DND-41 (cell line): Measurements from ENCODE around the gene PIP5KL1.
A peak's percentile ranks its signal among the peaks of the same experiment; 100 is the strongest.

Source experiments
- ATAC-seq: fragments of 200-7000 bp; cut with Tn5 transposase; 3 replicates; pipeline ENCODE4 v1.9.1; 2021; ENCODE audit warnings: low read depth; ENCODE audit not compliant: insufficient read depth
- DNase-seq: peaks from one replicate; pipeline ENCODE4 v3.0.0-alpha.2; 2020
- H2AFZ ChIP-seq: 2 replicates; pipeline ENCODE4 v1.6.0; 2012; ENCODE audit warnings: low read depth, low read length
- H3K27ac ChIP-seq: 2 replicates; pipeline ENCODE4 v1.5.1; 2012; ENCODE audit warnings: low read length, inconsistent platforms
- H3K27me3 ChIP-seq: fragments of 200-600 bp; sonication (generic); 2 replicates; pipeline ENCODE4 v1.6.0; 2012; ENCODE audit warnings: low read length, mild to moderate bottlenecking, inconsistent platforms; ENCODE audit not compliant: insufficient read depth, poor library complexity
- H3K36me3 ChIP-seq: 2 replicates; pipeline ENCODE4 v1.5.1; 2012; ENCODE audit warnings: low read length, inconsistent platforms; ENCODE audit not compliant: insufficient read depth
- H3K4me1 ChIP-seq: 2 replicates; pipeline ENCODE4 v1.5.1; 2012; ENCODE audit warnings: mild to moderate bottlenecking, low read length; ENCODE audit not compliant: insufficient read depth
- H3K4me2 ChIP-seq: 2 replicates; pipeline ENCODE4 v1.6.0; 2012; ENCODE audit warnings: mild to moderate bottlenecking, moderate library complexity, low read length, inconsistent platforms; ENCODE audit not compliant: insufficient read depth
- H3K4me3 ChIP-seq, 2 experiments: fragments of 200-600 bp in 1 of 2; shearing (Covaris generic) in 1 of 2; 2 replicates each; pipeline ENCODE4 v1.5.1; 2012 to 2016; ENCODE audit warnings: inconsistent platforms in 2 of 2, low read length in 2 of 2, mild to moderate bottlenecking in 2 of 2, low read depth in 1 of 2, moderate library complexity in 1 of 2
- H3K79me2 ChIP-seq: 2 replicates; pipeline ENCODE4 v1.6.0; 2012; ENCODE audit warnings: low read length, inconsistent platforms; ENCODE audit not compliant: insufficient read depth
- H3K9ac ChIP-seq: 2 replicates; pipeline ENCODE4 v1.6.0; 2012; ENCODE audit warnings: low read depth, mild to moderate bottlenecking, inconsistent platforms, low read length, moderate library complexity
- H3K9me3 ChIP-seq: 2 replicates; pipeline ENCODE4 v1.5.1; 2012; ENCODE audit warnings: low read length, moderate library complexity, mild to moderate bottlenecking, inconsistent platforms; ENCODE audit not compliant: insufficient read depth, severe bottlenecking
- H4K20me1 ChIP-seq: 2 replicates; pipeline ENCODE4 v1.6.0; 2012; ENCODE audit warnings: low read length; ENCODE audit not compliant: insufficient read depth
- EZH2 ChIP-seq: IDR thresholded peaks from 3 replicates; pipeline ENCODE4 v1.6.1; 2012; ENCODE audit warnings: borderline replicate concordance, low read depth, mild to moderate bottlenecking, moderate library complexity, low read length, inconsistent platforms; ENCODE audit not compliant: severe bottlenecking
- TF ChIP-seq, protein P1 (sequence below): IDR thresholded peaks from 2 replicates; pipeline ENCODE4 v1.5.1; 2012; ENCODE audit warnings: borderline replicate concordance, low read length, moderate library complexity, mild to moderate bottlenecking; ENCODE audit not compliant: poor library complexity, severe bottlenecking; ENCODE audit errors: extremely low read depth

The PIP5KL1 gene

DNA sequence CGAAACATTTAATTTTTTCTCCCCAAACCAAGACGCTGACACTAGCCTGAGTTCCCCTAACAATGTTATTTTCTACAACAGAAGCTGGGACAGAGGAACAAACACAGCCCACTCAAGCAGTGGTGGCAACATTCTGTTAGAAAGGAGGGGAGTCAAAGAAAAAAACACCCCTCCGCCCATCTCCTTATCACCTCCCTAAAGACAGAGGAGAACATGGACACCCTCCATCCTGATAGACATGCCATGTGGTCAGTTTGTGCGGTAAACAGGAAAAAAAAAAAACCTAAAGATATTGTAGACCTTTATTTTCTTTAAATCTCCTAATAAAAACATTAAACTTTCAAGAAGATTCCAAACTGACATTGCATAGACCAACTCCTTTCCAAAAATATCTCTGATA is 10.0 kb upstream of the PIP5KL1 start:
- peaks cover 29% of the 10 kb centered on the region for H3K4me1 ChIP-seq
- H3K4me3 ChIP-seq = no peak overlapping the region
- peaks cover 20% of the 10 kb centered on the region for H3K79me2 ChIP-seq
- ATAC-seq = no peak
- no peak for DNase-seq
- no peaks in the 10 kb centered on the region for H3K9me3 ChIP-seq
- H3K36me3 ChIP-seq = peaks cover 32% of the 10 kb centered on the region
- no peak overlapping the region for H3K4me2 ChIP-seq
- no peaks in the 10 kb centered on the region for H3K27me3 ChIP-seq
- TF ChIP-seq EZH2 = no peak
- TF ChIP-seq, protein P1, sequence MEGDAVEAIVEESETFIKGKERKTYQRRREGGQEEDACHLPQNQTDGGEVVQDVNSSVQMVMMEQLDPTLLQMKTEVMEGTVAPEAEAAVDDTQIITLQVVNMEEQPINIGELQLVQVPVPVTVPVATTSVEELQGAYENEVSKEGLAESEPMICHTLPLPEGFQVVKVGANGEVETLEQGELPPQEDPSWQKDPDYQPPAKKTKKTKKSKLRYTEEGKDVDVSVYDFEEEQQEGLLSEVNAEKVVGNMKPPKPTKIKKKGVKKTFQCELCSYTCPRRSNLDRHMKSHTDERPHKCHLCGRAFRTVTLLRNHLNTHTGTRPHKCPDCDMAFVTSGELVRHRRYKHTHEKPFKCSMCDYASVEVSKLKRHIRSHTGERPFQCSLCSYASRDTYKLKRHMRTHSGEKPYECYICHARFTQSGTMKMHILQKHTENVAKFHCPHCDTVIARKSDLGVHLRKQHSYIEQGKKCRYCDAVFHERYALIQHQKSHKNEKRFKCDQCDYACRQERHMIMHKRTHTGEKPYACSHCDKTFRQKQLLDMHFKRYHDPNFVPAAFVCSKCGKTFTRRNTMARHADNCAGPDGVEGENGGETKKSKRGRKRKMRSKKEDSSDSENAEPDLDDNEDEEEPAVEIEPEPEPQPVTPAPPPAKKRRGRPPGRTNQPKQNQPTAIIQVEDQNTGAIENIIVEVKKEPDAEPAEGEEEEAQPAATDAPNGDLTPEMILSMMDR = no peak
- H3K9ac ChIP-seq = no peak overlapping the region
- no peak overlapping the region for H2AFZ ChIP-seq
- H3K27ac ChIP-seq = no peak overlapping the region
- H4K20me1 ChIP-seq = peaks cover 12% of the 10 kb centered on the region

DNA sequence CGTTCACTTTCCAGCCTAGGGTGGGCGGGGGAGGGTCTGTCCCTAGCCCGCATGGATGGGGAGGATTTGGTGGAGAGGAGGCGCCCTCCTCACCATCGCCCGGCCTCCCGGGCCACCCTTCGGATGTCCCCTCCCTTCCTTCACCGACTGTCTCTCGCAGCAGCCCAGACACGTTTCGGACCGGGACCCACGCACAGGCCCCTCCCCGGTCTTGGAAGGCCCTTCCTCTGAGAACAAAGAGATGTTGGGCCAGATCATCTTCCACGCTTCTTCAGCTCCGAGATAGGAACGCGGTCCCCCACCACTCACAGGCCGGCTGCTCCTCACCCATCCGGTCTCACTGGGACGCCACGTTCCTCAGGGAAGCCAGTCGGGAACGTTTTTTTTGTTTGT is 7.7 kb upstream of the PIP5KL1 start:
- H3K9ac ChIP-seq = peak overlapping the region; percentile 74
- peak overlapping the region; percentile 74 for H3K4me2 ChIP-seq
- peaks cover 37% of the 10 kb centered on the region for H3K4me1 ChIP-seq
- H2AFZ ChIP-seq = peak overlapping the region; percentile 83
- H3K27ac ChIP-seq = peak overlapping the region; percentile 65
- peaks cover 33% of the 10 kb centered on the region for H3K36me3 ChIP-seq
- H4K20me1 ChIP-seq = peaks cover 28% of the 10 kb centered on the region
- no peak for DNase-seq
- H3K4me3 ChIP-seq = peak overlapping the region in 1 of 2 experiments; percentile 91; a peak in 1 of 4 replicates
- no peak for TF ChIP-seq EZH2
- TF ChIP-seq, protein P1 = no peak
- ATAC-seq = no peak
- H3K27me3 ChIP-seq = no peaks in the 10 kb centered on the region
- peaks cover 35% of the 10 kb centered on the region for H3K79me2 ChIP-seq
- no peaks in the 10 kb centered on the region for H3K9me3 ChIP-seq

DNA sequence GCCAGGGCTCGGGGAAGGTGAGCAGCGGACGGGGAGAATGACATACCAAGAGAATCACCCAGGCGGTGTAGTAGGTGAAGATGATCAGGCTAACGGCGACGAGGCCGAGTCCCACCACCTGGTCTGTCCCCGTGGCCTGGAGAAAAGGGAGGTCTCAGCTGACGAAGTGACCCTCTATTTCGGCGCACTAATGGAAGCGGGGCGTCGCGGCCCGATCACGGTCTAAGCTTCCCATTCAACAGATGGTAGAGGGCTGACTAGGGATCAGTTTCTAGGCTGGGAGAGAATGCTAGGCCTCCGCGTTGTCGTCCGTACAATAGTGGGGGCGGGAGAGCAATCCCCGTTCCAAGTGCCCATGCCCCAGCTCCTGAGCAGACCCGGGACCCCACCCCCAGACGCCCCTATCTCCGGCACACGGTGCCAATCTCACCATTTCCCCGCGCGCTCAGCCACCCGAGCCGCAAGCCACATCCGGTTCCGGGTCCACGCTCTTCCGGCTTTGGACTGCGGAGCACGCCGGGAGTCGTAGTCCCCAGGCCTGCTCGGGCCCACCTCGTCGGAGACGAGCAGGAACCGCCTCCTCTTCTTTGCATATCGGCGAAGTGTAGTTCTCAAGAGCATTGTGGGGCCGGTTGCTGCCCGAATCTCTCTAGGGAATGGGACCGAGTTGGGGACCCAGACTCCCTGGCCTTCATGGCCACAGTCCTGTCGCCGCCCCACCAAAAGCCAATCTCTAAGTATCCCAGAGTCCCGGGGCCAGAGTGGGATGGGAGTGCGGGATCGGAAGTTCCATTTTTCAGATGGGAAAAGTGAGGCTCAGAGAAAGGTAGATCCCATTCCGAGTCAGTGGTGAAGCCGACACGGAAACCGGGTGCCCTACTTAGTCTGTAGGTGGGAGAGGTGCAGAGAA is 7.1 kb upstream of the PIP5KL1 start, which contains the start of gene DPM2:
DPM2 (minus strand) TSS at position 467 of the 910 bp plus-strand sequence; CDS start at position 433, 34 bp downstream.
- H3K27ac ChIP-seq = peak within 1 kb of the TSS; percentile 86
- peak; percentile 87 for DNase-seq
- peak within 1 kb of the TSS; percentile 74 for H3K4me2 ChIP-seq
- peak within 1 kb of the TSS; percentile 74 for H3K9ac ChIP-seq
- peaks cover 32% of the 10 kb centered on the region for H4K20me1 ChIP-seq
- TF ChIP-seq EZH2 = no peak
- TF ChIP-seq, protein P1 = no peak
- peaks cover 37% of the 10 kb centered on the region for H3K4me1 ChIP-seq
- peaks cover 38% of the 10 kb centered on the region for H3K79me2 ChIP-seq
- H3K4me3 ChIP-seq = peak within 1 kb of the TSS; percentile 85 to 91
- peak within 1 kb of the TSS; percentile 83 for H2AFZ ChIP-seq
- ATAC-seq = peak; percentile 97
- H3K27me3 ChIP-seq = no peaks in the 10 kb centered on the region
- peaks cover 31% of the 10 kb centered on the region for H3K36me3 ChIP-seq
- H3K9me3 ChIP-seq = no peaks in the 10 kb centered on the region
